SU-DHL-6 (cell line): ENCODE measurements around the gene MAPK12.

Source experiments
- CTCF ChIP-seq: fragments of 200-600 bp; sonication (generic); IDR thresholded peaks from one replicate; pipeline ENCODE4 v1.5.1; 2017; ENCODE audit warnings: antibody characterized with exemption, mild to moderate bottlenecking, low read length, moderate library complexity; ENCODE audit not compliant: insufficient read depth, poor library complexity, severe bottlenecking
- EZH2phosphoT487 ChIP-seq: fragments of 200-600 bp; sonication (generic), shearing (Covaris generic); conservative IDR thresholded peaks from 2 replicates; pipeline ENCODE4 v1.6.1; 2018; ENCODE audit warnings: mild to moderate bottlenecking, antibody characterized with exemption, low read length, moderate library complexity, mixed read lengths

DNA sequence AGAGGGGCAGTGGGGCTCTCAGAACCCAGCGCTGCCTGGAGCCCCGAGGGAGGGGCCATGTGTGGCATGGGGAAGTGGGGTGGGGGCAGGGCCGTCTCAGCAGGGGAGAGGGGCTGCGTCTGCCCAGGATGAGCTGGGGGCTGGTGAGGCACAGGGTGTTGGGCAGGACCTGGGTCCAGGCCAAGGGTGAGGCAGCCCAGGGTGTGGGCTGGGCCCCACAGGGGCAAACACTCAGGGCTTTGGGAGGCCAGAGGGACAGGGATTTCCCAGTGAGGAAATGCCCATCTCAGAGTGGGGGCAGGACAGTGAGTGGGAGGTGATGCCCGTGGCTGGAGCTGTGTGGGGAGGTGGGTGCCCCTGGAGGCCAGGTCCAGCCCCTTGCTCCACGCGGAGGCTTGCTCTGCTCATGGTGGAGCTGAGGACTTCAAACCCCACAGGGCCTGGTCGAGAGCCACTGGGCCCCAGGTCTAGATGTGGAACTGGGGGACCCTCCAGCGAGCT is 40.6 kb upstream of the MAPK12 start:
- TF ChIP-seq CTCF (no peak), EZH2phosphoT487 (no peak)
